22Rv1 (cell line): ENCODE data around the gene RASSF5.

ENCODE experiments used
- CTCF ChIP-seq: fragments of 450-650 bp; IDR thresholded peaks from 2 replicates; pipeline ENCODE4 v1.5.1; 2017; ENCODE audit warnings: mild to moderate bottlenecking
- ZFX ChIP-seq: fragments of 450-650 bp; IDR thresholded peaks from 2 replicates; pipeline ENCODE4 v1.6.1; 2017; ENCODE audit warnings: antibody characterized with exemption, borderline replicate concordance

- TF ChIP-seq CTCF, result no peak
- no peak for TF ChIP-seq ZFX
These were observed 1.6 kb downstream of the RASSF5 start for GRCh38 chr1:206508956-206509355.
